GM18505 (cell line): ENCODE data around the gene SDHB.

Experiments used
- ATAC-seq: cut with Tn5 transposase; IDR thresholded peaks from one replicate; pipeline ENCODE4 v1.9.1; 2021; ENCODE audit not compliant: unreplicated experiment
- POLR2A ChIP-seq: IDR thresholded peaks from 4 replicates; pipeline ENCODE4 v1.6.1; 2011; ENCODE audit warnings: borderline replicate concordance; ENCODE audit not compliant: insufficient read depth, insufficient read length; ENCODE audit errors: extremely low read depth

SDHB gene

DNA sequence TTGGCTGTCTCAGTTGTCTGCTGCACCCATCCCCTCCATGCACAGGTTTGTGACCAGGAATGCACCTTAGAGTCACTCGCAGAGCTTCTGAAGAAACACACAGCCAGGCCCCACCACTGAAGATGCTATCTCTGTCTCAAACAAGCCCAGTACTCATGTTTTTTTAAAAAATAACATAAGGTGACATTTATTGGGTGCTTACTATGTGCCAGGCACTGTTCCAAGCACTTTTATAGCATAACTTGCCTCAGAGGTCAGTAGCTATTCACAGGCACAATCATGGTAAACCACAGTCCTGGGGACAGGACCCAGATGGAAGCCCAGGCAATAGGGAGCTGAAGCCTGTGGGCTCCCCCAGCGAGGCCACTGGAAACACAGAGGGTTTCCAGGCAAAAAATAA is 33.3 kb downstream of the SDHB start:
- no peak for ATAC-seq
- no peak for TF ChIP-seq POLR2A

DNA sequence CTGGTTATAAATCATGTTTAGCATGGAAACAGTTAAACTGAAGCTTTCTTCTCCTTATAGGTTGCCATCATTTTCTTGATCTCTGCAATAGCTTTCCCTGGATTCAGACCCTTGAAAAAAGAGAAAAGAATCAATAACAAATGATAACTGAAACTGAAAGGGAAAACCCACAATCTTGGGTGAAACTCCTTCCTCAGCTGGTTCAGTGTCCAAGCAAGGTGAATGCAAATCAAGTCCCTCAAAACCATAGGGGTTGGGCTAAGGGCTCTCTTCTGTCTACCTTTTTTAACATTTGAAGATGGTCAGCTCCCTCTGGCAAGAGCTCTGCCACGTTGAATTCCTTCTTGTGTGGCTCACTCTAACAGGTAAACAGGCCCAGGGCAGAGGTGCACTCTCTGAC is 35.0 kb downstream of the SDHB start:
- no peak for TF ChIP-seq POLR2A
- no peak for ATAC-seq

DNA sequence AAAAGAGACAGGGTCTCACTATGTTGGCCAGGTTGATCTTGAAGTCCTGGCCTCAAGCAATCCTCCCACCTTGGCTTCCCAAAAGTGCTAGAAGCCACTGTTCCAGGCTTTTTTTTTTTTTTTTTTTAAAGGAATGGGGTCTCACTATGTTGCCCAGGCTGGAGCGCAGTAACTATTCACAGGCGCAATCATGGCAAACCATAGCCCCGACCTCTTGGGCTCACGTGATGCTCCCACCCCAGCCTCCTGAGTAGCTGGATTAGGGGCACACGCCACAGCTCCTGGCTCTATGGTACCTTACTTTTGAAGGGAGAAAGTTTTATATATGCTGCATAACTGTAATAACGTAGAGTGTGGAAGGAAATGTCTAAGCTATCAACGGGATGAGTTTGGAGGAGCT is 36.4 kb downstream of the SDHB start:
- TF ChIP-seq POLR2A, result no peak

GRCh38 chr1:17016317-17016661 is 37.5 kb downstream of the SDHB start:
- ATAC-seq, result no peak

More for the DNA sequence above, 36.4 kb downstream of the SDHB start:
- ATAC-seq, result no peak

DNA sequence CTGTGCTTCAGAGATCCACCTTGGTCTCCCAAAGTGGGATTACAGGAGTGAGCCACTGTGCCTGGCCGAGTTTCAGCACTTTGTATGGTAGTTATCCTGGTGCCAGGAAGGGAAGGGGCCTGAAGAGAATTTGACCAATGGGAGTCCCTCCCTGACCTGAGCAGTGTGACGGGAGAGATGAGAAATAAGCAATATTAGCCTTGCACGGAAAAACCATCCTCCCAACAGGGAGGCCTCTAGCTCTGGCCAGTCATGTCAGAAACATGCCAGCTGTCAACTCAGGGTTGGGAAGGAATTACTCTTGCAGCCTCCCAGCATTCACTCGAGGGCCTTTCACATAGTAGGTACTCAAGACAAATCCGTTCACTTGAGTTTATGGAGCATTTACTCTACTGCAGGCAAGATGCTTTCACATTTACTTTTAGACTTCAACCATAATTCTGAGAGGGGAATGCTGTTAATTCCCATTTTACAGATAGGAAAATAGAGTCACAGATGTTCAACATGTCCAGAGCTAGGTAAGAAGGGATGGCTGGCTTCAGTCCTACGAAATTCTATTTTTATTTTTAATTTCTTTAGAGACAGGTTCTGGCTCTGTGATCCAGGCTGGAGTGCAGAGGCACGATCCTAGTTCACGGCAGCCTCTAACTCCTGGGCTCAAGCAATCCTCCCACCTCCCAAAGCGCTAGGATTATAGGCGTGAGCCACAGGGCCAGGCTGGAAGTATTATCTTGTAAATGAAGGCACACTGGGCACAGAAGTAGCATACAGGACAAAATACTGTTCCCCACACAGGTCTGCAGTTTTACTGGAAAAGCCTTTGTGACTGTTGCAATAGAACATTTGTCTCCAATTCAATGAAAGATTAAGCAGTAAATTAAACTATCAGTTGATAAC is 38.9 kb downstream of the SDHB start:
- no peak for TF ChIP-seq POLR2A
- no peak for ATAC-seq

More at GRCh38 chr1:17016317-17016661, 37.5 kb downstream of the SDHB start:
- no peak for TF ChIP-seq POLR2A

DNA sequence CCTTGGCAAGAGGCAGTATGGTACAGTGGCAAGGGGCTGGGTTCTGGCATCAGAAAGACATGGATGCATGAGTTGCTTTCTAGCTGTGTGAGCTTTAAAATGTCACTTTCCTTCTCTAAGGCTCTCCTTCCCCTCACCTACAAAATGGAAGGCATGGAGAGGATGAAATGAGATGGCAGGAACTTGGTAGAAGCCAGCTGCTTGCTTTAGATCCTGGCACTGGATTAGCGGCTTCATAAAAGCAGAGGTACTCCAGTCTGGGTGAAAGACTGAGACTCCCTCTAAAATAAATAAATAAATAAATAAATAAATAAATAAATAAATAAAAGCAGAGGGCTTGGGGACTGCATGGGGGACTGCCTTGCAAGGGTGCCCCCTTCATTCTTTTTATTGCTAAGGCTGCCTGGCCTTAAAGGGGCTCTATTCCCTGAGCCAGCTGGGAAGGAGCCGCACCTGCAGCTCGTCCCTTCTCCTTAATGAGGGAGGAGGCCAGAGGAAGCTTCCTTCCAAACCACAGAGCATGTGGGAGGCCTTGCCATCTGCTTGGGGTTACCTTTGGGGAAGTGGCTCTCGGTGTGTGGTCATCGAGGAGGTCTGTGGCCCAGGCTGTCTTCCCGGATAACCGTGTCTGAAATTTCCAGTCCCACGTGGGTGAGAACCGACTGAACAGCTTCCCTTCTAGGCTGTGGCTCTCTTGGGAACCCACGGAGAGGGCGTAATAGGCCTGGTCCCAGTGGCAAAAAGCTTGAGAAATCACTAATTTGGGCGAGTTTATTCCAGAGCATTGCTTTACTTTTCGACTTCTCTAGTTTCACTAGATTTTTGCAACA is 40.1 kb downstream of the SDHB start:
- no peak for TF ChIP-seq POLR2A
- ATAC-seq, result no peak

- ATAC-seq, result no peak
- no peak for TF ChIP-seq POLR2A
Measured at GRCh38 chr1:17012775-17013490, 40.9 kb downstream of the SDHB start.

DNA sequence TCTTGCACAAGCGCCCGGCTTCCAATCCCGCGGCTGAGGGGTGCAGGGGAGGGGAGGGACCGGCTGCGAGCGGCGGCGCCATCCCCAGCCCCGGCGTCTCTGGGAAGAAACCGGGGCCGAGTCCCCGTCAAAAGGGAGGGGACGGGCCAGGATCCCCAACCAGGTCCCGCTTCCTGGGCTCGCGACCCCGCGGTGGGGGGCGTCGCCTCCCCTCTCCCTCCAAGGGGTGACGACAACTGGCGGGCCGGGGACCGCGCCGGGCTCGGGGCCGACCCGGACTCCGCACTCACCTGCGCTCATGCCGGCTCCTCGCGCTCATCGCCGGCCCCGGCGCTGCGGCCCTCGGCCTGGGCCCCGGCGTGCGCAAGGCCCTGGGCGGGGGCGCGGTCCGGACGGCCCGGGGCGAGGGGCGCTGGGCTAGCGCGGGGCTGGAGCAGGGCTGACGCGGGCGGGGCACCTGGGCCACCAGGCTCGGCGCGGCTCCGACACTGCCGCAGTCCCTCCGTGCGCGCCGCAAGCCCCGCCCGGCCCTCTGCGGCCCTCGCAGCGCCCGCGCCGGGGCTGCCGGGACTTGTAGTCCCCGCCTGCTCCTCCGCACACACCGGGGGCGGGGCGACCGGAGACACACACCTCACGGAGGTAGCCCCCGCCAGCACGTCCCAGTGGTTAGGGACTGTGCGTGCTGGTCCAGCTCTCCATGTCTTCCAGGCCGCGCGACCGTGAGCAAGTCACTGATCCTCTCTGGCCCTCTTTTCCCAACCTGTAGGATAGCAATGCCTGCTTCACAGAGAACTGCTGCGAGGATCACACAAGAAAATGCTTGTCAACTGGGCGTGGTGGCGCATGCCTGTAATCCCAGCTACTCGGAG is 42.2 kb downstream of the SDHB start, which contains the start of gene ATP13A2:
TSS of gene ATP13A2 (minus strand) at position 490 of the 869 bp plus-strand sequence. CDS start at position 300, 190 bp downstream.
- peak; percentile 86 for ATAC-seq
- no peak for TF ChIP-seq POLR2A

DNA sequence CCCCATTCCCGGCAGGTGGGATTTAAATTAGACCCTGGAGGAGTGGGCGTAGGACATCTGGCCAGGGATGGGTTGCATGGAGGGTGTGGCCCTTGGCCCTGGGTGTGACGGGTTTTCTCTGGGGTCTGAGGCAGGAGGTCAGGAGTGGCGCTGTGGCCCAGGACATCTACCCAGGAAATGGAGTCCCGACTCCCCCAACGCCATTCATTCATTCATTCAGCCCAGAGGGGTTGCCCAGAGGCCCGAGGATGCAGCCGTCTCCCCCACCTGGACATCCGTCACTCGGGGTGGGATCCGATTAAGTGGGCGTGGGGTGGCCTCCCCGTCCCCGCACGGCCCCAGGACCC is 42.8 kb downstream of the SDHB start:
- ATAC-seq, result no peak
- TF ChIP-seq POLR2A, result no peak

- no peak for TF ChIP-seq POLR2A
- no peak for ATAC-seq
Measured at GRCh38 chr1:17009706-17010105, 44.1 kb downstream of the SDHB start.

- TF ChIP-seq POLR2A, result no peak
- ATAC-seq, result no peak
Measured at GRCh38 chr1:17008208-17008855, 45.5 kb downstream of the SDHB start.

DNA sequence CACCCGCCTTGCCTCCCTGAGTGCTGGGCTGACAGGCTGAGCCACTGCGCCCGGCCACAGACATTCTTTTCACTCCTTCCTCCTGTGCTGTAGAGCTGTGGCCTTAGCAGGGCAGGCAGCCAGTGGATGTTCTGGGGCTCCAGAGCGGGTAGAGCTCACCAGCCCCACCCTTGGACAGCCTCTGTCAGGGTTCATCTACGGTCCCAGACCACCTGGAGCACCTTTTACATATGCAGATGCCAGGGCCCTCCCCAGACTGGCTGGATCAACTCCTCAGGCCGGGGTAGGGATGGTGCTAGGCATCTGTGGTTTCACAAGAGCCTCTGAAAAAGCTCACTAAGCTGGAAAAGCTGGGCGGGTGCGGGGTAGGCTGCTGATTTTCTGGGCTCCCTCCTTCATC is 46.7 kb downstream of the SDHB start:
- no peak for TF ChIP-seq POLR2A
- ATAC-seq, result no peak

GRCh38 chr1:17005365-17005740 is 48.5 kb downstream of the SDHB start:
- no peak for TF ChIP-seq POLR2A
- ATAC-seq, result no peak
